Measurements from ENCODE around the gene DNM1L. TPM values are rescaled to one million over a fixed set of nuclear protein-coding genes. Genes with fewer than 3 reads are reported as not detected.

The DNM1L gene
- total RNA-seq, 1 donor from 2014 or later = 167 TPM

DNA sequence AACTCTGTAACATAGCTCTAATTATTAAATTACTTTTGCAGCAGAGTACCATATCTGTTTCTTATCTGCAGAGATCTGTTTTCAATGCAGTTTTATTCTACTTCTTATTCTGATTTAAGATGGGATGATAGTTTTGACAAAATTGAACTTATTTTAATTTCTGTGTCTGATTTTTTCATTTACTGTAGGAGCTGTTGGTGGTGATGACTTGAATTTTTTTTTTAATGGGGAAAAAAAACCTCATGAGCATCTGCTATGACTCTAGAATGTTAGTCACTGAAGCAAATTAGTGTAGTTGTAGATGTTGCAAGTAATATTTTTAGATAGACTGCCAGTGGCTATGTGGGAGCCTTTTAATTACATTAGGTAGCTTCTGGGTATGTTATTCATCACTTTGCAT, 23.4 kb downstream of the DNM1L start:
- no peak overlapping the region for H3K4me3 Mint-ChIP-seq (ENCODE audit: unreplicated experiment)

DNA sequence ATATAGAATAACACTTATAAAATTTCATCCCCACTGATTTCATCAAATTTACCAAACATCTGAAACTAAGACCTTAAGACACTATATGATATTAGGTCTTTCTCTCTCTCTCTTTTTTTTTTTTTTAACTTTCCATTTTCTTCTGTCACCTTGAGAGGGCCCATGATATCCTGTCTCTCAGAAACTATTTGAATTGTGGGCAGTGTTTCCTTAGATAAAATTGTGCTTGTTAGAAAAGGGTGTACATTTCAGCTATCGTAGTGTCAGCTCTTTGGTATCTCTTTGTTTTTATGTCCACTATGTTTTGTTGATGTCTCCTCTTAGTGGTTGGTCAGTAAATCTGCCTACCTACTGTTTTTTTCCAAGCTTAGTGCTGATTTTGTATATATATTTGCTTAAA, 23.8 kb downstream of the DNM1L start:
- Mint-ChIP-seq H3K27ac (ENCODE audit: unreplicated experiment) (no peak overlapping the region), H3K9me3 (ENCODE audit: unreplicated experiment) (peaks cover 2% of the 10 kb centered on the region), H3K27me3 (ENCODE audit: unreplicated experiment) (no peaks in the 10 kb centered on the region), H3K4me3 (ENCODE audit: unreplicated experiment) (no peak overlapping the region), H3K36me3 (ENCODE audit: unreplicated experiment) (no peaks in the 10 kb centered on the region), H3K4me1 (ENCODE audit: low read depth, unreplicated experiment) (peaks cover 4% of the 10 kb centered on the region)
- no peak for TF ChIP-seq CTCF (IDR thresholded peaks at IDR 0.05; ENCODE audit: partially characterized antibody, unreplicated experiment)
- no peak for DNase-seq

More for the DNA sequence above, 23.4 kb downstream of the DNM1L start:
- Mint-ChIP-seq H3K27me3 (ENCODE audit: unreplicated experiment) (no peaks in the 10 kb centered on the region), H3K36me3 (ENCODE audit: unreplicated experiment) (no peaks in the 10 kb centered on the region), H3K4me1 (ENCODE audit: low read depth, unreplicated experiment) (peaks cover 5% of the 10 kb centered on the region), H3K9me3 (ENCODE audit: unreplicated experiment) (peaks cover 2% of the 10 kb centered on the region), H3K27ac (ENCODE audit: unreplicated experiment) (no peak overlapping the region)
- no peak for DNase-seq
- TF ChIP-seq CTCF (IDR thresholded peaks at IDR 0.05; ENCODE audit: partially characterized antibody, unreplicated experiment) = no peak

- no peak overlapping the region for H3K4me3 Mint-ChIP-seq (ENCODE audit: unreplicated experiment)
- no peaks in the 10 kb centered on the region for H3K27me3 Mint-ChIP-seq (ENCODE audit: unreplicated experiment)
- no peak for TF ChIP-seq CTCF (IDR thresholded peaks at IDR 0.05; ENCODE audit: partially characterized antibody, unreplicated experiment)
- no peaks in the 10 kb centered on the region for H3K4me1 Mint-ChIP-seq (ENCODE audit: low read depth, unreplicated experiment)
- no peak for DNase-seq
- H3K9me3 Mint-ChIP-seq (ENCODE audit: unreplicated experiment) = peaks cover 2% of the 10 kb centered on the region
- H3K27ac Mint-ChIP-seq (ENCODE audit: unreplicated experiment) = no peak overlapping the region
- H3K36me3 Mint-ChIP-seq (ENCODE audit: unreplicated experiment) = no peaks in the 10 kb centered on the region
Observed at GRCh38 chr12:32705783-32706182, 26.7 kb downstream of the DNM1L start.

DNA sequence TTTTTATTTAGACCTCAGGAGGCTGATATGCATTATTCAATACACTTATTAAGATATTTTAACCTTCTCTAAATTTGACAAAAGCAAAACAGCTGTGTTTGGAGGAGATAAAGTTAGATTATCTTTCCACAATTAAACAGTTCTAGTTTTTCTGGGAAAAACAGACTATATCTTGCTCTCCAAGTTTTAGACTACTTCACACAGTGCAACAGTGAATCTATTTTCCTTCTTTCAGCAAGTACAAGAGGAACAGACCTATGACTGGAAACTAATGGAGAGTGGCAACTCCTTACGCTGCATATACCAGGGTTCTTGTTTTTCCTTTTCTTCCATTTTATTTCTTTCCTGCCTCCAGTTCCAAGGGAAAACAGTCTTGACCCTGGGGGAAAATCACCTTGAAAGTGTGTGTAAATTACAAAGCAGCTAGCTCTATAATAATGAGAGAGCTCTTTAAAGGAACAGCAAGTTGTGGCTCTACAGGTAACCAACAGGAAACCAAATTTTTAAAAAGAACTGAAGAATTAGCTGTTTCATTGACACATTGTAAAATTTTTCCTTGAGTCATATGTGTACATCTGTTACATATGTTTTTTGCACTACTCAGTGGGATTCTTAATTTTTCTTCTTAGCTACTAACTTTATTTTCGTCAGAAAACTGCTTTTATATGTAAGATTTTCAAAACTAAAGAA, 27.4 kb downstream of the DNM1L start:
- Mint-ChIP-seq H3K27ac (ENCODE audit: unreplicated experiment) (no peak overlapping the region), H3K36me3 (ENCODE audit: unreplicated experiment) (no peaks in the 10 kb centered on the region), H3K4me3 (ENCODE audit: unreplicated experiment) (no peak overlapping the region), H3K4me1 (ENCODE audit: low read depth, unreplicated experiment) (no peaks in the 10 kb centered on the region), H3K9me3 (ENCODE audit: unreplicated experiment) (no peaks in the 10 kb centered on the region), H3K27me3 (ENCODE audit: unreplicated experiment) (no peaks in the 10 kb centered on the region)
- TF ChIP-seq CTCF (IDR thresholded peaks at IDR 0.05; ENCODE audit: partially characterized antibody, unreplicated experiment) = no peak
- DNase-seq = no peak

DNA sequence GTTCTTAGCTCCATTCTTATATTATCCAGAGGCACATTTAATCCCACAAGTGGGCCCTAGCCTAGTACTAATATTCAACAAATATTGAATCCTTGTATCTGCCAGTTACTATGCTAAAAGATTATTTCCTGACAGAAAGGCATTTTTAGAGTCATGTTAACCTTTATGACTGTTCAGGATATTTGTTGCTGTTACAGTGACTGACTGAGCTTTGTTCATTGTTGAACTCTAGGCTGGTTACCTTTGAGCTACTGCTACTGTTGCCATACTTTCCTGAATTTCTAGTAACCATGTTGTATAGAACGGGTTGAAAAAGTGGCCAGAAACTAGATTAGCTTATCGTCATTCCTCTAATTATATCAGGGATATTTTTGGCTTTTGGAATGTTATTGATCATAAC, 29.8 kb downstream of the DNM1L start:
- Mint-ChIP-seq H3K4me3 (ENCODE audit: unreplicated experiment) (no peak overlapping the region), H3K4me1 (ENCODE audit: low read depth, unreplicated experiment) (no peaks in the 10 kb centered on the region), H3K27ac (ENCODE audit: unreplicated experiment) (no peak overlapping the region), H3K36me3 (ENCODE audit: unreplicated experiment) (no peaks in the 10 kb centered on the region), H3K9me3 (ENCODE audit: unreplicated experiment) (no peaks in the 10 kb centered on the region), H3K27me3 (ENCODE audit: unreplicated experiment) (peaks cover 3% of the 10 kb centered on the region)
- no peak for DNase-seq
- no peak for TF ChIP-seq CTCF (IDR thresholded peaks at IDR 0.05; ENCODE audit: partially characterized antibody, unreplicated experiment)
